H1 (cell line): ENCODE measurements around the gene CHTF18. TPM values are rescaled to one million over a fixed set of nuclear protein-coding genes. Genes with fewer than 3 reads are reported as not detected.

Experiments
- CTCF ChIA-PET: fragments of 300-600 bp; sonication (Branson Sonifier 250); formaldehyde crosslinking; loops from one replicate; lab custom pipeline; 2021; ENCODE audit not compliant: partially characterized antibody; lab: Charles Lee
- POLR2A ChIA-PET: fragments of 300-600 bp; sonication (Branson Sonifier 250); formaldehyde crosslinking; loops from one replicate; lab custom pipeline; 2021; ENCODE audit warnings: inconsistent platforms; ENCODE audit not compliant: partially characterized antibody; lab: Charles Lee
- DNase-seq, 2 experiments: peaks; one replicate each; pipeline versions ENCODE4 v3.0.0 to v3.0.0-alpha.2; 2010 to 2022; ENCODE audit warnings: low spot score in 2 of 2, low read depth in 1 of 2, mixed read lengths in 1 of 2
- FAIRE-seq: peaks from 2 replicates; lab custom pipeline; 2011; peaks lifted over from hg19 to GRCh38; lab: Jason Lieb, UNC
- H2AFZ ChIP-seq: 2 replicates; pipeline ENCODE4 v1.8.1; 2012; ENCODE audit warnings: low read length, inconsistent platforms
- H2AK5ac ChIP-seq: 2 replicates; pipeline ENCODE4 v1.6.1; 2013; ENCODE audit warnings: low read depth, low read length
- H2BK120ac ChIP-seq: replicated peaks from 2 replicates; pipeline ENCODE3; 2013; ENCODE audit warnings: low read depth, low read length, inconsistent platforms
- H2BK12ac ChIP-seq: 2 replicates; pipeline ENCODE4 v1.6.1; 2013; ENCODE audit warnings: low read depth, low read length
- H2BK15ac ChIP-seq: 2 replicates; pipeline ENCODE4 v1.6.1; 2013; ENCODE audit warnings: low read length
- H2BK20ac ChIP-seq: 2 replicates; pipeline ENCODE4 v1.6.1; 2013; ENCODE audit warnings: low read length
- H2BK5ac ChIP-seq: 2 replicates; pipeline ENCODE4 v1.6.1; 2013; ENCODE audit warnings: low read depth, low read length
- H3K14ac ChIP-seq: 2 replicates; pipeline ENCODE4 v1.6.1; 2013; ENCODE audit warnings: inconsistent platforms; ENCODE audit not compliant: insufficient read length
- H3K18ac ChIP-seq: 2 replicates; pipeline ENCODE4 v1.6.1; 2013; ENCODE audit warnings: low read length; ENCODE audit errors: extremely low read depth
- H3K23ac ChIP-seq: 2 replicates; pipeline ENCODE4 v1.6.1; 2013; ENCODE audit warnings: inconsistent platforms; ENCODE audit not compliant: insufficient read length
- H3K23me2 ChIP-seq: 2 replicates; pipeline ENCODE4 v1.6.1; 2013; ENCODE audit warnings: low read depth, low read length
- H3K27ac ChIP-seq: 2 replicates; pipeline ENCODE4 v1.6.1; 2011; ENCODE audit warnings: low read depth, low read length, inconsistent platforms
- H3K27me3 ChIP-seq, 4 experiments: replicated peaks in 1 of 4; 1 replicate in 1 of 4; 2 replicates in 3 of 4; pipeline versions ENCODE4 v1.6.1 to v1.8.1; 2011 to 2013; ENCODE audit warnings: low read length in 3 of 4, mild to moderate bottlenecking in 3 of 4, inconsistent platforms in 2 of 4, mixed read lengths in 2 of 4, moderate library complexity in 1 of 4; ENCODE audit not compliant: control insufficient read depth in 3 of 4, insufficient read depth in 3 of 4; ENCODE audit errors: extremely low read depth in 1 of 4
- H3K36me3 ChIP-seq, 4 experiments: 2 replicates each; pipeline versions ENCODE4 v1.6.1 to v1.8.1; 2011 to 2013; ENCODE audit warnings: mild to moderate bottlenecking in 4 of 4, low read length in 3 of 4, moderate library complexity in 2 of 4, control low read depth in 1 of 4, inconsistent platforms in 1 of 4; ENCODE audit not compliant: insufficient read depth in 4 of 4, control insufficient read depth in 2 of 4
- H3K4ac ChIP-seq: replicated peaks from 2 replicates; pipeline ENCODE3; 2013; ENCODE audit warnings: low read length, low read depth, mixed read lengths, inconsistent platforms; ENCODE audit not compliant: insufficient read length
- H3K4me1 ChIP-seq, 4 experiments: replicated peaks in 1 of 4; 1 replicate in 1 of 4; 2 replicates in 3 of 4; pipeline versions ENCODE4 v1.6.1 to v1.8.1; 2011 to 2013; ENCODE audit warnings: low read length in 3 of 4, inconsistent platforms in 2 of 4, mixed read lengths in 1 of 4; ENCODE audit not compliant: insufficient read depth in 4 of 4, control insufficient read depth in 3 of 4
- H3K4me2 ChIP-seq, 2 experiments: 2 replicates each; pipeline versions ENCODE4 v1.6.1 to v1.8.1; 2011 to 2013; ENCODE audit warnings: low read depth in 2 of 2, low read length in 2 of 2, control low read depth in 1 of 2, inconsistent platforms in 1 of 2, mild to moderate bottlenecking in 1 of 2; ENCODE audit not compliant: insufficient read depth in 1 of 2
- H3K4me3 ChIP-seq, 4 experiments: fragments of 200-600, 300-600 bp in 1 of 4; sonication (generic), shearing (Covaris generic), sonication (Bioruptor Twin) in 1 of 4; 2 replicates each; pipeline versions ENCODE4 v1.5.1 to v1.8.1; 2011 to 2016; ENCODE audit warnings: low read length in 4 of 4, low read depth in 3 of 4, control low read depth in 2 of 4, inconsistent platforms in 2 of 4, mild to moderate bottlenecking in 2 of 4, mixed read lengths in 1 of 4, moderate library complexity in 1 of 4; ENCODE audit not compliant: insufficient read depth in 2 of 4; ENCODE audit errors: extremely low read depth in 1 of 4
- H3K56ac ChIP-seq: replicated peaks from 2 replicates; pipeline ENCODE3; 2013; ENCODE audit warnings: low read depth, mild to moderate bottlenecking, mixed read lengths, low read length, inconsistent platforms; ENCODE audit not compliant: insufficient read length
- H3K79me1 ChIP-seq: 2 replicates; pipeline ENCODE4 v1.6.1; 2013; ENCODE audit warnings: low read depth, low read length, control low read depth
- H3K79me2 ChIP-seq, 2 experiments: 2 replicates each; pipeline versions ENCODE4 v1.6.1 to v1.8.1; 2012 to 2013; ENCODE audit warnings: low read length in 2 of 2, mild to moderate bottlenecking in 2 of 2, inconsistent platforms in 1 of 2; ENCODE audit not compliant: insufficient read depth in 2 of 2, control insufficient read depth in 1 of 2
- H3K9ac ChIP-seq, 4 experiments: replicated peaks in 1 of 4; 1 replicate in 1 of 4; 2 replicates in 3 of 4; pipeline versions ENCODE4 v1.6.1 to v1.8.1; 2011 to 2013; ENCODE audit warnings: low read depth in 3 of 4, low read length in 3 of 4, control low read depth in 2 of 4, mild to moderate bottlenecking in 2 of 4, moderate library complexity in 2 of 4, inconsistent platforms in 1 of 4; ENCODE audit errors: extremely low read depth in 1 of 4
- H3K9me3 ChIP-seq, 2 experiments: 2 replicates each; pipeline versions ENCODE4 v1.6.1 to v1.8.1; 2012 to 2013; ENCODE audit warnings: mild to moderate bottlenecking in 2 of 2, moderate library complexity in 2 of 2, control low read depth in 1 of 2, inconsistent platforms in 1 of 2, low read depth in 1 of 2, low read length in 1 of 2, mixed read lengths in 1 of 2; ENCODE audit not compliant: insufficient read depth in 2 of 2
- H4K20me1 ChIP-seq, 2 experiments: replicated peaks in 1 of 2; 2 replicates each; pipeline versions ENCODE3 to v1.8.1; 2011 to 2013; ENCODE audit warnings: inconsistent platforms in 2 of 2, low read length in 2 of 2, mild to moderate bottlenecking in 1 of 2; ENCODE audit not compliant: insufficient read depth in 2 of 2, control insufficient read depth in 1 of 2
- H4K5ac ChIP-seq: 2 replicates; pipeline ENCODE4 v1.6.1; 2013; ENCODE audit warnings: low read length, low read depth, mixed read lengths, inconsistent platforms; ENCODE audit not compliant: insufficient read length
- H4K8ac ChIP-seq: 2 replicates; pipeline ENCODE4 v1.8.0; 2013; ENCODE audit warnings: mild to moderate bottlenecking, moderate library complexity, low read length, inconsistent platforms; ENCODE audit not compliant: insufficient read depth; ENCODE audit errors: extremely low read depth
- H4K91ac ChIP-seq: replicated peaks from 2 replicates; pipeline ENCODE3; 2013; ENCODE audit warnings: low read length, mixed read lengths, inconsistent platforms; ENCODE audit not compliant: insufficient read length
- CTBP2 ChIP-seq: IDR thresholded peaks from 2 replicates; pipeline ENCODE4 v1.7.0; 2011; ENCODE audit warnings: borderline replicate concordance, mild to moderate bottlenecking, moderate library complexity, mixed read lengths, low read length; ENCODE audit not compliant: insufficient read depth, insufficient read length
- RFX5 ChIP-seq: IDR thresholded peaks from 2 replicates; pipeline ENCODE4 v1.6.1; 2011; ENCODE audit warnings: low read depth, low read length, improper control_type of control experiment, borderline replicate concordance
- WGBS, 2 experiments: shearing (Covaris generic) in 1 of 2; methylation state at CpG; one replicate each; pipeline versions ENCODE4 v1.1.6 to v1.1.7; 2013 to 2015; ENCODE audit warnings: low lambda C conversion rate in 2 of 2, mixed read lengths in 2 of 2, inconsistent platforms in 1 of 2, low coverage in 1 of 2, missing lambda C conversion rate in 1 of 2; ENCODE audit not compliant: insufficient replicate concordance in 2 of 2, insufficient coverage in 1 of 2, insufficient read length in 1 of 2; ENCODE audit errors: extremely low coverage in 1 of 2, missing lambda C conversion rate in 1 of 2; 5-methylcytosine and 5-hydroxymethylcytosine counted together
- polyA plus RNA-seq, 7 experiments: library from polyadenylated mRNA; depleted of rRNA in 3 of 7; stranded (reverse) in 5 of 7; unstranded in 2 of 7; fragments of >200 nt in 5 of 7; fragments of 200-250 nt in 2 of 7; gene quantifications; 1 replicate in 5 of 7; 2 replicates in 1 of 7; 4 replicates in 1 of 7; pipeline versions ENCODE4 v1.2.1 to v1.2.3, GENCODE V29; 2011 to 2013; ENCODE audit warnings: missing spikeins in 2 of 7, mixed read lengths in 2 of 7
- total RNA-seq: library from RNA; stranded (reverse); fragmentation: NEBNext Ultra II Directional; extraction: Animal tissue kit (Norgen Biotek cat#: 25700); gene quantifications from 2 replicates; pipeline ENCODE4 v1.2.1, GENCODE V29; 2021

The CHTF18 gene
- total and polyA plus RNA-seq, 2 of the 8 experiments (the other 6 are each of a cell fraction or from before 2014, with no cell fraction given), result 75.3 to 104 TPM

GRCh38 chr16:768428-768827 lies 20.0 kb upstream of the CHTF18 start:
- H4K91ac ChIP-seq, result no peak overlapping the region
- no peaks in the 10 kb centered on the region for H3K36me3 ChIP-seq
- H3K79me2 ChIP-seq, result no peaks in the 10 kb centered on the region
- no peak overlapping the region for H2BK20ac ChIP-seq
- H3K9ac ChIP-seq, result no peak overlapping the region
- no peaks in the 10 kb centered on the region for H3K9me3 ChIP-seq
- peak overlapping the region; percentile 11; the same call in 1 of the 2 replicates for H4K8ac ChIP-seq
- TF ChIP-seq CTBP2, result no peak
- no peak for TF ChIP-seq RFX5
- TF ChIP-seq, all 59 proteins: peak for 0
- peak overlapping the region; percentile 32; the same call in 1 of the 2 replicates for H3K18ac ChIP-seq
- H2AK5ac ChIP-seq, result no peak overlapping the region
- no peak overlapping the region; the same call in 1 of the 2 replicates for H3K27ac ChIP-seq
- H3K4ac ChIP-seq, result no peak overlapping the region
- no peak overlapping the region for H2BK120ac ChIP-seq
- H3K23me2 ChIP-seq, result no peaks in the 10 kb centered on the region; the same call in 1 of the 2 replicates
- H2BK15ac ChIP-seq, result no peak overlapping the region
- H3K4me3 ChIP-seq, result no peak overlapping the region
- no peak overlapping the region for H3K14ac ChIP-seq
- H2AFZ ChIP-seq, result no peak overlapping the region
- CTCF ChIA-PET, result interaction anchor here (0.6 kb wide), 1 partner anchor 272 kb away, joined by 3 read pairs; no protein-coding TSS in a partner anchor
- POLR2A ChIA-PET, result interaction anchor here (1.0 to 1.8 kb wide), 3 partner anchors 9 to 52 kb away, joined by 3 read pairs; partner anchors contain the start of gene ANTKMT
- peak overlapping the region; percentile 39; the same call in 1 of the 2 replicates for H2BK12ac ChIP-seq
- FAIRE-seq (no peak), DNase-seq (no peak)
- 0 out of 4 replicates have a peak overlapping the region, but pooled peaks of 1 of the 2 experiments have one; percentile 21 for H3K4me2 ChIP-seq
- no peaks in the 10 kb centered on the region for H3K27me3 ChIP-seq
- H4K5ac ChIP-seq, result no peak overlapping the region
- 86% methylated on average over 9 of the region's 21 CpGs; no CpG with 5 or more reads in 1 of the 2 experiments for WGBS, 2 experiments
- H3K79me1 ChIP-seq, result no peaks in the 10 kb centered on the region
- H3K4me1 ChIP-seq, result peaks cover 0 to 8% (median 6%) of the 10 kb centered on the region in 4 experiments; a peak in 5 of 7 replicates
- no peak overlapping the region for H2BK5ac ChIP-seq
- no peak overlapping the region for H3K56ac ChIP-seq
- H3K23ac ChIP-seq, result no peak overlapping the region
- H4K20me1 ChIP-seq, result no peaks in the 10 kb centered on the region
